Measurements from ENCODE around the gene COL23A1.

The COL23A1 gene

GRCh38 chr5:178248750-178249149, 341.4 kb downstream of the COL23A1 start:
- Histone ChIP-seq H3K4me3 (ENCODE audit: insufficient read depth, low read depth, low read length) (no peak overlapping the region), H3K27me3 (ENCODE audit: control insufficient read depth, insufficient read depth, low read length, poor library complexity, severe bottlenecking) (no peaks in the 10 kb centered on the region), H3K36me3 (ENCODE audit: control insufficient read depth, insufficient read depth, low read length) (no peaks in the 10 kb centered on the region), H3K9me3 (ENCODE audit: control insufficient read depth, low read length) (no peaks in the 10 kb centered on the region), H3K4me1 (ENCODE audit: control insufficient read depth, insufficient read depth, low read length) (no peaks in the 10 kb centered on the region), H3K27ac (ENCODE audit: insufficient read depth, low read depth, low read length, poor library complexity, severe bottlenecking) (no peak overlapping the region)
- WGBS, 2 experiments = 93 to 94% methylated on average over 18 of the region's 18 CpGs

GRCh38 chr5:178247481-178248456, 342.4 kb downstream of the COL23A1 start:
- no peak overlapping the region for H3K4me3 ChIP-seq (ENCODE audit: insufficient read depth, low read depth, low read length)
- H3K9me3 ChIP-seq (ENCODE audit: control insufficient read depth, low read length) = no peaks in the 10 kb centered on the region
- WGBS, 2 experiments = 79 to 80% methylated on average over 24 of the region's 24 CpGs

GRCh38 chr5:178246624-178247279, 343.4 kb downstream of the COL23A1 start:
- H3K4me1 ChIP-seq (ENCODE audit: control insufficient read depth, insufficient read depth, low read length) = no peaks in the 10 kb centered on the region
- no peaks in the 10 kb centered on the region for H3K27me3 ChIP-seq (ENCODE audit: control insufficient read depth, insufficient read depth, low read length, poor library complexity, severe bottlenecking)
- no peaks in the 10 kb centered on the region for H3K36me3 ChIP-seq (ENCODE audit: control insufficient read depth, insufficient read depth, low read length)
- no peak overlapping the region for H3K27ac ChIP-seq (ENCODE audit: insufficient read depth, low read depth, low read length, poor library complexity, severe bottlenecking)
- 90 to 92% methylated on average over 15 of the region's 15 CpGs for WGBS, 2 experiments
- H3K4me3 ChIP-seq (ENCODE audit: insufficient read depth, low read depth, low read length) = no peak overlapping the region
- H3K9me3 ChIP-seq (ENCODE audit: control insufficient read depth, low read length) = no peaks in the 10 kb centered on the region

More at GRCh38 chr5:178247481-178248456, 342.4 kb downstream of the COL23A1 start:
- H3K27me3 ChIP-seq (ENCODE audit: control insufficient read depth, insufficient read depth, low read length, poor library complexity, severe bottlenecking) = no peaks in the 10 kb centered on the region
- no peaks in the 10 kb centered on the region for H3K36me3 ChIP-seq (ENCODE audit: control insufficient read depth, insufficient read depth, low read length)
- no peak overlapping the region for H3K27ac ChIP-seq (ENCODE audit: insufficient read depth, low read depth, low read length, poor library complexity, severe bottlenecking)
- no peaks in the 10 kb centered on the region for H3K4me1 ChIP-seq (ENCODE audit: control insufficient read depth, insufficient read depth, low read length)

- Histone ChIP-seq H3K36me3 (ENCODE audit: control insufficient read depth, insufficient read depth, low read length) (no peaks in the 10 kb centered on the region), H3K4me3 (ENCODE audit: insufficient read depth, low read depth, low read length) (no peak overlapping the region), H3K27me3 (ENCODE audit: control insufficient read depth, insufficient read depth, low read length, poor library complexity, severe bottlenecking) (no peaks in the 10 kb centered on the region), H3K27ac (ENCODE audit: insufficient read depth, low read depth, low read length, poor library complexity, severe bottlenecking) (no peak overlapping the region), H3K9me3 (ENCODE audit: control insufficient read depth, low read length) (no peaks in the 10 kb centered on the region), H3K4me1 (ENCODE audit: control insufficient read depth, insufficient read depth, low read length) (no peaks in the 10 kb centered on the region)
- WGBS, 2 experiments = 83 to 85% methylated on average over 2 of the region's 2 CpGs
Measured at GRCh38 chr5:178245389-178245788, 344.8 kb downstream of the COL23A1 start.

- WGBS, 2 experiments = 75 to 89% methylated on average over 2 of the region's 2 CpGs
- H3K27ac ChIP-seq (ENCODE audit: insufficient read depth, low read depth, low read length, poor library complexity, severe bottlenecking) = no peak overlapping the region
- H3K4me1 ChIP-seq (ENCODE audit: control insufficient read depth, insufficient read depth, low read length) = no peaks in the 10 kb centered on the region
- H3K9me3 ChIP-seq (ENCODE audit: control insufficient read depth, low read length) = no peaks in the 10 kb centered on the region
- no peak overlapping the region for H3K4me3 ChIP-seq (ENCODE audit: insufficient read depth, low read depth, low read length)
- no peaks in the 10 kb centered on the region for H3K36me3 ChIP-seq (ENCODE audit: control insufficient read depth, insufficient read depth, low read length)
- no peaks in the 10 kb centered on the region for H3K27me3 ChIP-seq (ENCODE audit: control insufficient read depth, insufficient read depth, low read length, poor library complexity, severe bottlenecking)
Measured at GRCh38 chr5:178244576-178244975, 345.6 kb downstream of the COL23A1 start.

GRCh38 chr5:178242416-178242815, 347.8 kb downstream of the COL23A1 start:
- Histone ChIP-seq H3K27me3 (ENCODE audit: control insufficient read depth, insufficient read depth, low read length, poor library complexity, severe bottlenecking) (no peaks in the 10 kb centered on the region), H3K27ac (ENCODE audit: insufficient read depth, low read depth, low read length, poor library complexity, severe bottlenecking) (no peak overlapping the region), H3K36me3 (ENCODE audit: control insufficient read depth, insufficient read depth, low read length) (no peaks in the 10 kb centered on the region), H3K4me3 (ENCODE audit: insufficient read depth, low read depth, low read length) (no peak overlapping the region), H3K9me3 (ENCODE audit: control insufficient read depth, low read length) (no peaks in the 10 kb centered on the region), H3K4me1 (ENCODE audit: control insufficient read depth, insufficient read depth, low read length) (no peaks in the 10 kb centered on the region)
- 91 to 93% methylated on average over 10 of the region's 10 CpGs for WGBS, 2 experiments

- Histone ChIP-seq H3K27me3 (ENCODE audit: control insufficient read depth, insufficient read depth, low read length, poor library complexity, severe bottlenecking) (no peaks in the 10 kb centered on the region), H3K4me1 (ENCODE audit: control insufficient read depth, insufficient read depth, low read length) (no peaks in the 10 kb centered on the region), H3K4me3 (ENCODE audit: insufficient read depth, low read depth, low read length) (no peak overlapping the region), H3K27ac (ENCODE audit: insufficient read depth, low read depth, low read length, poor library complexity, severe bottlenecking) (no peak overlapping the region), H3K36me3 (ENCODE audit: control insufficient read depth, insufficient read depth, low read length) (no peaks in the 10 kb centered on the region), H3K9me3 (ENCODE audit: control insufficient read depth, low read length) (no peaks in the 10 kb centered on the region)
- WGBS, 2 experiments = 94% methylated on average over 15 of the region's 15 CpGs
Measured at GRCh38 chr5:178241688-178242231, 348.4 kb downstream of the COL23A1 start.

GRCh38 chr5:178241231-178241663, 348.9 kb downstream of the COL23A1 start:
- H3K4me1 ChIP-seq (ENCODE audit: control insufficient read depth, insufficient read depth, low read length) = no peaks in the 10 kb centered on the region
- no peak overlapping the region for H3K4me3 ChIP-seq (ENCODE audit: insufficient read depth, low read depth, low read length)
- H3K9me3 ChIP-seq (ENCODE audit: control insufficient read depth, low read length) = no peaks in the 10 kb centered on the region
- 84 to 89% methylated on average over 8 of the region's 8 CpGs for WGBS, 2 experiments
- no peaks in the 10 kb centered on the region for H3K36me3 ChIP-seq (ENCODE audit: control insufficient read depth, insufficient read depth, low read length)
- H3K27ac ChIP-seq (ENCODE audit: insufficient read depth, low read depth, low read length, poor library complexity, severe bottlenecking) = no peak overlapping the region
- no peaks in the 10 kb centered on the region for H3K27me3 ChIP-seq (ENCODE audit: control insufficient read depth, insufficient read depth, low read length, poor library complexity, severe bottlenecking)

GRCh38 chr5:178240766-178241165, 349.4 kb downstream of the COL23A1 start:
- Histone ChIP-seq H3K9me3 (ENCODE audit: control insufficient read depth, low read length) (no peaks in the 10 kb centered on the region), H3K36me3 (ENCODE audit: control insufficient read depth, insufficient read depth, low read length) (no peaks in the 10 kb centered on the region), H3K4me3 (ENCODE audit: insufficient read depth, low read depth, low read length) (no peak overlapping the region), H3K4me1 (ENCODE audit: control insufficient read depth, insufficient read depth, low read length) (no peaks in the 10 kb centered on the region), H3K27ac (ENCODE audit: insufficient read depth, low read depth, low read length, poor library complexity, severe bottlenecking) (no peak overlapping the region), H3K27me3 (ENCODE audit: control insufficient read depth, insufficient read depth, low read length, poor library complexity, severe bottlenecking) (no peaks in the 10 kb centered on the region)
- WGBS, 2 experiments = 93 to 95% methylated on average over 9 of the region's 9 CpGs

- H3K4me3 ChIP-seq (ENCODE audit: insufficient read depth, low read depth, low read length) = no peak overlapping the region
- WGBS, 2 experiments = 93 to 94% methylated on average over 19 of the region's 19 CpGs
- no peaks in the 10 kb centered on the region for H3K27me3 ChIP-seq (ENCODE audit: control insufficient read depth, insufficient read depth, low read length, poor library complexity, severe bottlenecking)
- H3K9me3 ChIP-seq (ENCODE audit: control insufficient read depth, low read length) = no peaks in the 10 kb centered on the region
- H3K4me1 ChIP-seq (ENCODE audit: control insufficient read depth, insufficient read depth, low read length) = no peaks in the 10 kb centered on the region
- H3K27ac ChIP-seq (ENCODE audit: insufficient read depth, low read depth, low read length, poor library complexity, severe bottlenecking) = no peak overlapping the region
- no peaks in the 10 kb centered on the region for H3K36me3 ChIP-seq (ENCODE audit: control insufficient read depth, insufficient read depth, low read length)
Measured at GRCh38 chr5:178240341-178240741, 349.9 kb downstream of the COL23A1 start.

Measured in ectodermal cell (in vitro differentiated cells).